CD14-positive monocyte (primary cell): ENCODE results near the gene TRIM41. TPM values are rescaled to one million over a fixed set of nuclear protein-coding genes. Genes with fewer than 3 reads are reported as not detected.

Experiments used
- DNase-seq, 3 donors: peaks; one replicate each; pipeline ENCODE4 v3.0.0-alpha.2; 2011 to 2022
- H2AFZ ChIP-seq: 2 replicates; pipeline ENCODE4 v1.6.0; 2012; ENCODE audit warnings: mild to moderate bottlenecking, low read depth, low read length, inconsistent platforms; ENCODE audit not compliant: insufficient read depth, poor library complexity, severe bottlenecking
- H3K27ac ChIP-seq, 2 donors: 1 replicate in 1 of 2; 2 replicates in 1 of 2; pipeline ENCODE4 v1.5.1; 2012 to 2013; ENCODE audit warnings: low read length in 2 of 2, control low read depth in 1 of 2, inconsistent platforms in 1 of 2, low read depth in 1 of 2, mild to moderate bottlenecking in 1 of 2
- H3K27me3 ChIP-seq, 2 donors: one replicate each; pipeline versions ENCODE4 v1.6.0 to v1.6.1; 2011 to 2013; ENCODE audit warnings: low read length in 2 of 2; ENCODE audit not compliant: control insufficient read depth in 2 of 2, insufficient read depth in 2 of 2
- H3K36me3 ChIP-seq, 2 donors: replicated peaks in 1 of 2; 1 replicate in 1 of 2; 2 replicates in 1 of 2; pipeline versions ENCODE4 v1.5.1 to v1.6.1; 2012 to 2013; ENCODE audit warnings: low read length in 2 of 2, control low read depth in 1 of 2, inconsistent platforms in 1 of 2, mild to moderate bottlenecking in 1 of 2; ENCODE audit not compliant: insufficient read depth in 2 of 2, control insufficient read depth in 1 of 2
- H3K4me1 ChIP-seq, 2 donors: 1 replicate in 1 of 2; 2 replicates in 1 of 2; pipeline versions ENCODE4 v1.5.1 to v1.6.1; 2012 to 2013; ENCODE audit warnings: low read length in 2 of 2, control low read depth in 1 of 2, inconsistent platforms in 1 of 2, mild to moderate bottlenecking in 1 of 2, moderate library complexity in 1 of 2; ENCODE audit not compliant: insufficient read depth in 2 of 2, control insufficient read depth in 1 of 2
- H3K4me2 ChIP-seq: replicated peaks from 2 replicates; pipeline ENCODE3; 2012; ENCODE audit warnings: low read length, moderate library complexity, mild to moderate bottlenecking; ENCODE audit not compliant: poor library complexity, severe bottlenecking; ENCODE audit errors: extremely low read depth
- H3K4me3 ChIP-seq, 3 experiments: fragments of 200-600 bp in 1 of 3; sonication (generic) in 1 of 3; replicated peaks in 1 of 3; 1 replicate in 2 of 3; 2 replicates in 1 of 3; pipeline ENCODE4 v1.5.1; 2011 to 2013; ENCODE audit warnings: low read length in 3 of 3, mild to moderate bottlenecking in 3 of 3, control low read depth in 2 of 3, low read depth in 2 of 3, inconsistent platforms in 1 of 3, moderate library complexity in 1 of 3
- H3K79me2 ChIP-seq: 2 replicates; pipeline ENCODE4 v1.6.0; 2012; ENCODE audit warnings: mild to moderate bottlenecking, control low read depth, inconsistent platforms, low read length, moderate library complexity; ENCODE audit not compliant: insufficient read depth
- H3K9ac ChIP-seq: 2 replicates; pipeline ENCODE4 v1.6.0; 2017; ENCODE audit warnings: low read length, mild to moderate bottlenecking; ENCODE audit not compliant: insufficient read depth, poor library complexity, severe bottlenecking
- H3K9me3 ChIP-seq, 2 donors: replicated peaks in 1 of 2; 1 replicate in 1 of 2; 2 replicates in 1 of 2; pipeline versions ENCODE4 v1.5.1 to v1.6.1; 2012 to 2013; ENCODE audit warnings: low read length in 2 of 2, control low read depth in 1 of 2; ENCODE audit not compliant: control insufficient read depth in 1 of 2, insufficient read depth in 1 of 2
- H4K20me1 ChIP-seq: 2 replicates; pipeline ENCODE4 v1.6.0; 2012; ENCODE audit warnings: mild to moderate bottlenecking, low read length, control low read depth, moderate library complexity; ENCODE audit not compliant: insufficient read depth
- H3K27ac Mint-ChIP-seq, 7 donors: one replicate each; pipeline ENCODE4 v1.8.0; 2020; ENCODE audit warnings: mild to moderate bottlenecking in 7 of 7, mixed read lengths in 7 of 7, moderate library complexity in 6 of 7, inconsistent platforms in 2 of 7
- H3K27me3 Mint-ChIP-seq, 3 donors: one replicate each; pipeline ENCODE4 v1.8.0; 2021 to 2022; ENCODE audit warnings: low read depth in 3 of 3, mild to moderate bottlenecking in 3 of 3, mixed read lengths in 3 of 3, moderate library complexity in 3 of 3, inconsistent platforms in 1 of 3
- H3K36me3 Mint-ChIP-seq, 2 donors: one replicate each; pipeline ENCODE4 v1.8.0; 2020; ENCODE audit warnings: mixed read lengths in 2 of 2, inconsistent platforms in 1 of 2, mild to moderate bottlenecking in 1 of 2
- H3K4me1 Mint-ChIP-seq: one replicate; pipeline ENCODE4 v1.8.0; 2020; ENCODE audit warnings: mild to moderate bottlenecking, mixed read lengths
- H3K4me3 Mint-ChIP-seq, 2 donors: one replicate each; pipeline ENCODE4 v1.8.0; 2020; ENCODE audit warnings: mild to moderate bottlenecking in 2 of 2, mixed read lengths in 2 of 2, moderate library complexity in 1 of 2
- H3K9me3 Mint-ChIP-seq, 7 donors: one replicate each; pipeline ENCODE4 v1.8.0; 2020 to 2022; ENCODE audit warnings: mixed read lengths in 7 of 7, mild to moderate bottlenecking in 6 of 7, moderate library complexity in 6 of 7, inconsistent platforms in 2 of 7
- CTCF ChIP-seq: fragments of 200-600 bp; IDR thresholded peaks from one replicate; pipeline ENCODE4 v1.8.0; 2022; ENCODE audit warnings: antibody characterized with exemption, mild to moderate bottlenecking
- WGBS: methylation state at CpG from one replicate; pipeline ENCODE4 v1.1.5; 2013; ENCODE audit warnings: missing lambda C conversion rate; ENCODE audit not compliant: insufficient coverage; 5-methylcytosine and 5-hydroxymethylcytosine counted together
- intact Hi-C, 2 donors: fragments of 100-400 bp; cut with micrococcal nuclease; formaldehyde crosslinking; loops; one replicate each; pipeline versions ENCODE4 v1.15.0 to v1.15.1; 2023
- polyA plus RNA-seq, 3 donors: library from polyadenylated mRNA; depleted of rRNA in 1 of 3; unstranded in 2 of 3; stranded (reverse) in 1 of 3; fragments of 300-500 nt in 2 of 3; fragments of >200 nt in 1 of 3; fragmentation: Illumina TruSeq in 2 of 3; gene quantifications; 1 replicate in 2 of 3; 2 replicates in 1 of 3; pipeline ENCODE4 v1.2.3, GENCODE V29; 2012 to 2021

The TRIM41 gene
- polyA plus RNA-seq, 3 donors = 0.12 to 26.4 (median 0.24) TPM

DNA sequence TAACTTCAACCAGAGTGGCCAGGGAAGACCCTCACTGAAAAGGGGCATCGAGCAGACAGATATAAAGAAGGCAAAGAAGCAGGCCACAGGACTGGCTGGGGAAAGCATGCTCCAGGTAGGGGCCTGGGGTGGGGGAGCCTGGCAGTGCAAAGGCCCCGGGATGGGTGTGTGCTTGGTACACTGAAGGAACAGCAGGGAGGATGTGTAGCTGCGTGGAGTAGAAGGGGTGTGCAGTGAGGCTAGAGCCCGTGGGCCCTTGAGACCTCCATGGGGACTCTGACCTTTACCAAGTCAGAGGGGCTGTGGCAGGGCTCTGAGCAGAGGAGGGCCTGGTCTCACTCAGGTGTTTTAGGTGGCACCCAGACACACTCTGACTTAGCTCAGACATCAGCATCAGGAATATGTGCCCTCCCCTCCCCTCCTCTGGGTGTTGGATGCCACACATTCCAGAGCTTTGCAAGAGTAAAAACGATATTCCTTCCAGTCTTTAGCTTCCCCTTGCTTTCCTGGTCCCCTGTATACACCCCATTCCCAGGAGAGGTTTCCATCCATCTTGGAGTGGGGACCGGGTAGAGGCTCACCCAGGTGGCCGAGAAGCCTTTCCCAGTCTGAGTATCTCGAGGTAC, 25.6 kb upstream of the TRIM41 start:
- Histone ChIP-seq H3K9me3 (no peaks in the 10 kb centered on the region), H4K20me1 (no peaks in the 10 kb centered on the region), H3K27ac (no peak overlapping the region), H3K9ac (no peak overlapping the region), H3K27me3 (no peaks in the 10 kb centered on the region), H3K4me2 (no peak overlapping the region), H3K79me2 (no peaks in the 10 kb centered on the region), H3K4me3 (no peak overlapping the region), H3K4me1 (peaks cover 24 to 27% of the 10 kb centered on the region in 2 donors), H3K36me3 (peaks cover 0 to 30% of the 10 kb centered on the region in 2 donors), H2AFZ (no peak overlapping the region)
- H3K9me3 Mint-ChIP-seq = peaks cover 0 to 3% (median 0%) of the 10 kb centered on the region in 7 donors
- H3K27me3 Mint-ChIP-seq = peaks cover 0 to 1% (median 0%) of the 10 kb centered on the region in 3 donors
- peaks cover 30% of the 10 kb centered on the region for H3K4me1 Mint-ChIP-seq
- 85% methylated on average over 4 of the region's 8 CpGs for WGBS
- H3K36me3 Mint-ChIP-seq = peaks cover 22 to 60% of the 10 kb centered on the region in 2 donors
- no peak for DNase-seq
- intact Hi-C loops = no loop called here
- no peak for TF ChIP-seq CTCF
- peak overlapping the region in 1 of 7 donors; percentile 50 for H3K27ac Mint-ChIP-seq
- no peak overlapping the region for H3K4me3 Mint-ChIP-seq

DNA sequence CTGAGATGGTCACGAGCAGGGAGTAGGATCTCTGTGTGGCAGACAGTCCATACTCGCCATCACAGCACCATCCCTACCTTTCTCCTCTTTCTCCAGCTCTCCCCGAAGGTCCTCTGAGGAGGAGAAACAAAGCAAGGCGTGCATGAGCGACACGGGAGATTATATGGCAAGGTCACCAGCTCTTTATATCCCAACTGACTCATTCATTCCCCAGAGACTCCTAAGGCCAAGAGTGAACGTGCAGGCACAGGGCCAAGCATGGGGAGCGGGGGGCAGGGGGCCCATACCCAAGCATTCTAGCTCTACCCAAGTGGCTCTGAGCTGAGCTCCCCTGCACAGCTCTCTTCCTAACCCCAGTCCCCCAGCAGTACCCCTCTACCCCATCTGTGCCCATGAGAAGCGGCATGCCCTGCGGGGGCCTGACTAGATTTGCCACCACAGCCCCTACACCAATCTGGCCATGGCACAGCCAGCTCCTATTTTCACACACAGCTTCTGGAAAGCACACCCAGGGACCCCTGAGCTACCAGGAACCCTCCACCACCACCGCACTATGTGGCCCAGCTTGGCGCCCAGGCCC, 24.9 kb upstream of the TRIM41 start:
- peaks cover 22 to 60% of the 10 kb centered on the region in 2 donors for H3K36me3 Mint-ChIP-seq
- peaks cover 30% of the 10 kb centered on the region for H3K4me1 Mint-ChIP-seq
- no peak overlapping the region for H3K9ac ChIP-seq
- no peak overlapping the region for H3K4me2 ChIP-seq
- intact Hi-C loops = no loop called here
- H2AFZ ChIP-seq = no peak overlapping the region
- H3K27me3 ChIP-seq = no peaks in the 10 kb centered on the region
- H4K20me1 ChIP-seq = no peaks in the 10 kb centered on the region
- no peak overlapping the region for H3K27ac Mint-ChIP-seq
- peaks cover 26 to 30% of the 10 kb centered on the region in 2 donors for H3K4me1 ChIP-seq
- H3K36me3 ChIP-seq = peaks cover 0 to 30% of the 10 kb centered on the region in 2 donors
- H3K9me3 Mint-ChIP-seq = peaks cover 0 to 3% (median 0%) of the 10 kb centered on the region in 7 donors
- WGBS = 98% methylated on average over 7 of the region's 12 CpGs
- H3K4me3 Mint-ChIP-seq = no peak overlapping the region
- no peak for TF ChIP-seq CTCF
- no peaks in the 10 kb centered on the region for H3K79me2 ChIP-seq
- no peak for DNase-seq
- H3K27me3 Mint-ChIP-seq = peaks cover 0 to 1% (median 0%) of the 10 kb centered on the region in 3 donors
- no peak overlapping the region for H3K4me3 ChIP-seq
- no peak overlapping the region for H3K27ac ChIP-seq
- H3K9me3 ChIP-seq = no peaks in the 10 kb centered on the region
